Measurements from ENCODE around the gene KIF23.

DNA sequence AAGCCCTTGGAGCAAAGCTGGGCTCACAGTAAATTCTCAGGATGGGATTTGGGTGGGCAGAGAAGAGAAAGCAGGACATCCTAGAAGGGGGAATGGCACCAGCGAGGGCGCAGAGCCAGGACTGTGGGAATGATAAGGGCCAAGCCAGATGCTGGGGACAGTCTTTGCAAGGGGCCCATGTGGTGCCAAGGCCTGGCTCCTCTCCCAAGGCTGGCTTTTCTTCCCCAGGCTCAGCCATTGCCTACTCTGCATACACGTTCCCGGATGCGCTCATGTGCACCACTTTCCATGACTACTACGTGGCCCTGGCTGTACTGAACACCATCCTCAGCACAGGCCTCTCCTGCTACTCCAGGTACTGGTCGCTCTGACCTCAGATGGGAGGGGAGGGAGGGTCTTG is 24.7 kb upstream of the KIF23 start:
- TF ChIP-seq EGR1 (IDR thresholded peaks at IDR 0.05; ENCODE audit: low read depth), result no peak
- TF ChIP-seq, protein P1, sequence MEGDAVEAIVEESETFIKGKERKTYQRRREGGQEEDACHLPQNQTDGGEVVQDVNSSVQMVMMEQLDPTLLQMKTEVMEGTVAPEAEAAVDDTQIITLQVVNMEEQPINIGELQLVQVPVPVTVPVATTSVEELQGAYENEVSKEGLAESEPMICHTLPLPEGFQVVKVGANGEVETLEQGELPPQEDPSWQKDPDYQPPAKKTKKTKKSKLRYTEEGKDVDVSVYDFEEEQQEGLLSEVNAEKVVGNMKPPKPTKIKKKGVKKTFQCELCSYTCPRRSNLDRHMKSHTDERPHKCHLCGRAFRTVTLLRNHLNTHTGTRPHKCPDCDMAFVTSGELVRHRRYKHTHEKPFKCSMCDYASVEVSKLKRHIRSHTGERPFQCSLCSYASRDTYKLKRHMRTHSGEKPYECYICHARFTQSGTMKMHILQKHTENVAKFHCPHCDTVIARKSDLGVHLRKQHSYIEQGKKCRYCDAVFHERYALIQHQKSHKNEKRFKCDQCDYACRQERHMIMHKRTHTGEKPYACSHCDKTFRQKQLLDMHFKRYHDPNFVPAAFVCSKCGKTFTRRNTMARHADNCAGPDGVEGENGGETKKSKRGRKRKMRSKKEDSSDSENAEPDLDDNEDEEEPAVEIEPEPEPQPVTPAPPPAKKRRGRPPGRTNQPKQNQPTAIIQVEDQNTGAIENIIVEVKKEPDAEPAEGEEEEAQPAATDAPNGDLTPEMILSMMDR (IDR thresholded peaks at IDR 0.05 in 2 of 3, conservative IDR thresholded peaks at IDR 0.05 in 1 of 3; ENCODE audit: borderline replicate concordance in 1 of 3, insufficient read depth in 1 of 3, low read depth in 2 of 3, low read length in 2 of 3), result no peak
- TF ChIP-seq, protein P2, sequence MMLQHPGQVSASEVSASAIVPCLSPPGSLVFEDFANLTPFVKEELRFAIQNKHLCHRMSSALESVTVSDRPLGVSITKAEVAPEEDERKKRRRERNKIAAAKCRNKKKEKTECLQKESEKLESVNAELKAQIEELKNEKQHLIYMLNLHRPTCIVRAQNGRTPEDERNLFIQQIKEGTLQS (IDR thresholded peaks at IDR 0.05), result no peak
- TF ChIP-seq POLR2AphosphoS5 (IDR thresholded peaks at IDR 0.05; ENCODE audit: low read depth, low read length), result no peak
- no peak for TF ChIP-seq JUND (IDR thresholded peaks at IDR 0.05)
- no peak for TF ChIP-seq POLR2A (IDR thresholded peaks at IDR 0.05; ENCODE audit: borderline replicate concordance, extremely low read depth, insufficient read depth, insufficient read length)
- no peak for TF ChIP-seq CEBPB (IDR thresholded peaks at IDR 0.05; ENCODE audit: low read depth)
- no peak for TF ChIP-seq SP1 (IDR thresholded peaks at IDR 0.05; ENCODE audit: low read depth)
- TF ChIP-seq, protein P3, sequence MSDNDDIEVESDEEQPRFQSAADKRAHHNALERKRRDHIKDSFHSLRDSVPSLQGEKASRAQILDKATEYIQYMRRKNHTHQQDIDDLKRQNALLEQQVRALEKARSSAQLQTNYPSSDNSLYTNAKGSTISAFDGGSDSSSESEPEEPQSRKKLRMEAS (IDR thresholded peaks at IDR 0.05), result no peak
- TF ChIP-seq FOSL1 (IDR thresholded peaks at IDR 0.05; ENCODE audit: low read depth), result no peak
- TF ChIP-seq ZNF274 (IDR thresholded peaks at IDR 0.05; ENCODE audit: low read depth, low read length), result no peak
- TF ChIP-seq, protein P4, sequence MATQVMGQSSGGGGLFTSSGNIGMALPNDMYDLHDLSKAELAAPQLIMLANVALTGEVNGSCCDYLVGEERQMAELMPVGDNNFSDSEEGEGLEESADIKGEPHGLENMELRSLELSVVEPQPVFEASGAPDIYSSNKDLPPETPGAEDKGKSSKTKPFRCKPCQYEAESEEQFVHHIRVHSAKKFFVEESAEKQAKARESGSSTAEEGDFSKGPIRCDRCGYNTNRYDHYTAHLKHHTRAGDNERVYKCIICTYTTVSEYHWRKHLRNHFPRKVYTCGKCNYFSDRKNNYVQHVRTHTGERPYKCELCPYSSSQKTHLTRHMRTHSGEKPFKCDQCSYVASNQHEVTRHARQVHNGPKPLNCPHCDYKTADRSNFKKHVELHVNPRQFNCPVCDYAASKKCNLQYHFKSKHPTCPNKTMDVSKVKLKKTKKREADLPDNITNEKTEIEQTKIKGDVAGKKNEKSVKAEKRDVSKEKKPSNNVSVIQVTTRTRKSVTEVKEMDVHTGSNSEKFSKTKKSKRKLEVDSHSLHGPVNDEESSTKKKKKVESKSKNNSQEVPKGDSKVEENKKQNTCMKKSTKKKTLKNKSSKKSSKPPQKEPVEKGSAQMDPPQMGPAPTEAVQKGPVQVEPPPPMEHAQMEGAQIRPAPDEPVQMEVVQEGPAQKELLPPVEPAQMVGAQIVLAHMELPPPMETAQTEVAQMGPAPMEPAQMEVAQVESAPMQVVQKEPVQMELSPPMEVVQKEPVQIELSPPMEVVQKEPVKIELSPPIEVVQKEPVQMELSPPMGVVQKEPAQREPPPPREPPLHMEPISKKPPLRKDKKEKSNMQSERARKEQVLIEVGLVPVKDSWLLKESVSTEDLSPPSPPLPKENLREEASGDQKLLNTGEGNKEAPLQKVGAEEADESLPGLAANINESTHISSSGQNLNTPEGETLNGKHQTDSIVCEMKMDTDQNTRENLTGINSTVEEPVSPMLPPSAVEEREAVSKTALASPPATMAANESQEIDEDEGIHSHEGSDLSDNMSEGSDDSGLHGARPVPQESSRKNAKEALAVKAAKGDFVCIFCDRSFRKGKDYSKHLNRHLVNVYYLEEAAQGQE (IDR thresholded peaks at IDR 0.05; ENCODE audit: low read depth), result no peak
- TF ChIP-seq EZH2phosphoT487 (IDR thresholded peaks at IDR 0.05; ENCODE audit: borderline replicate concordance), result no peak

Measured in HCT116 (cell line).